Activated CD4-positive, alpha-beta T cell treated with anti-CD3 and anti-CD28 coated beads, Interleukin-2, amount 50 U/mL, for 24 hours (primary cell): ENCODE results near the gene GOLM1.

Experiments
- DNase-seq, 2 donors: peaks; one replicate each; pipeline ENCODE4 v3.0.0-alpha.2; 2020; ENCODE audit warnings: low read depth in 1 of 2, low spot score in 1 of 2

The GOLM1 gene

GRCh38 chr9:85994191-85994590 lies 105.2 kb downstream of the GOLM1 start:
- DNase-seq = no peak

- no peak for DNase-seq
Measured at GRCh38 chr9:85987236-85987635, 112.1 kb downstream of the GOLM1 start.

GRCh38 chr9:85984457-85984856 lies 114.9 kb downstream of the GOLM1 start:
- no peak for DNase-seq

- no peak for DNase-seq
Measured at GRCh38 chr9:85981369-85981768, 118.0 kb downstream of the GOLM1 start.

GRCh38 chr9:85978496-85978895 lies 120.9 kb downstream of the GOLM1 start:
- no peak for DNase-seq
